HCT116 (cell line): ENCODE data around the gene HHIPL1.

ENCODE experiments used
- ATF3 ChIP-seq: IDR thresholded peaks from 2 replicates; pipeline ENCODE4 v1.6.1; 2012
- CEBPB ChIP-seq: IDR thresholded peaks from 2 replicates; pipeline ENCODE4 v1.6.1; 2012; ENCODE audit warnings: low read depth
- FOSL1 ChIP-seq: IDR thresholded peaks from 2 replicates; pipeline ENCODE4 v1.6.1; 2012; ENCODE audit warnings: low read depth
- POLR2AphosphoS5 ChIP-seq: IDR thresholded peaks from 2 replicates; pipeline ENCODE4 v1.6.1; 2011; ENCODE audit warnings: mild to moderate bottlenecking, low read depth, low read length, moderate library complexity
- TF ChIP-seq, protein P1 (sequence below): IDR thresholded peaks from 2 replicates; pipeline ENCODE4 v1.6.1; 2011; ENCODE audit warnings: mild to moderate bottlenecking, low read length, moderate library complexity; ENCODE audit not compliant: insufficient replicate concordance; ENCODE audit errors: extremely low read depth

DNA sequence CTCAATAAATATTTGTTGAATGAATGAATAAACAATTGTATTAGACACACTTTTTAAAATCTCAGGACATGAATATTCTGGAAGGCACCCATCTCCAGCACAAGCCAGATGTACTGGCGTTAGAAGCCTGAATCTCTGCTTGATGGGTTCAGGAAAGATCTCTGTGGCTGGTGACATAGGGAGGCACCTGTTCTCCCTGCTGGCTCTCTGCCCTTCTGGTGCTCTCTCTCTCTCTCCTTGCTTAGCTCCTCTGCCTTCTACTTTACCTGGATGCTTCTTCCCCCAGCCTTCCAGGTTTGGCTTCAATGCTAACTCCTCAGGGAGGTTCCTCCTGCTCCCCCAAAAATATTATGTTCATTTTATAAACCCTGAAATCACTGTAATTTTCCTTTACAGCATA lies 40.7 kb downstream of the HHIPL1 start:
- no peak for TF ChIP-seq FOSL1
- TF ChIP-seq ATF3, result no peak
- no peak for TF ChIP-seq CEBPB
- TF ChIP-seq, protein P1, sequence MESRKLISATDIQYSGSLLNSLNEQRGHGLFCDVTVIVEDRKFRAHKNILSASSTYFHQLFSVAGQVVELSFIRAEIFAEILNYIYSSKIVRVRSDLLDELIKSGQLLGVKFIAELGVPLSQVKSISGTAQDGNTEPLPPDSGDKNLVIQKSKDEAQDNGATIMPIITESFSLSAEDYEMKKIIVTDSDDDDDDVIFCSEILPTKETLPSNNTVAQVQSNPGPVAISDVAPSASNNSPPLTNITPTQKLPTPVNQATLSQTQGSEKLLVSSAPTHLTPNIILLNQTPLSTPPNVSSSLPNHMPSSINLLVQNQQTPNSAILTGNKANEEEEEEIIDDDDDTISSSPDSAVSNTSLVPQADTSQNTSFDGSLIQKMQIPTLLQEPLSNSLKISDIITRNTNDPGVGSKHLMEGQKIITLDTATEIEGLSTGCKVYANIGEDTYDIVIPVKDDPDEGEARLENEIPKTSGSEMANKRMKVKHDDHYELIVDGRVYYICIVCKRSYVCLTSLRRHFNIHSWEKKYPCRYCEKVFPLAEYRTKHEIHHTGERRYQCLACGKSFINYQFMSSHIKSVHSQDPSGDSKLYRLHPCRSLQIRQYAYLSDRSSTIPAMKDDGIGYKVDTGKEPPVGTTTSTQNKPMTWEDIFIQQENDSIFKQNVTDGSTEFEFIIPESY, result no peak
- no peak for TF ChIP-seq POLR2AphosphoS5
